ENCODE results near the gene MYL6. TPM values are rescaled to one million over a fixed set of nuclear protein-coding genes. Genes with fewer than 3 reads are reported as not detected.
"Not testable (repeated sequence)": the region's sequence is repeated elsewhere in the genome, so short reads cannot be mapped to it uniquely, and the experiment has no call there.

Gene MYL6
- polyA plus RNA-seq (2013, experiment 1 of 2), result 1,204 TPM
- 1,131 TPM for polyA plus RNA-seq (2013, experiment 2 of 2)

DNA sequence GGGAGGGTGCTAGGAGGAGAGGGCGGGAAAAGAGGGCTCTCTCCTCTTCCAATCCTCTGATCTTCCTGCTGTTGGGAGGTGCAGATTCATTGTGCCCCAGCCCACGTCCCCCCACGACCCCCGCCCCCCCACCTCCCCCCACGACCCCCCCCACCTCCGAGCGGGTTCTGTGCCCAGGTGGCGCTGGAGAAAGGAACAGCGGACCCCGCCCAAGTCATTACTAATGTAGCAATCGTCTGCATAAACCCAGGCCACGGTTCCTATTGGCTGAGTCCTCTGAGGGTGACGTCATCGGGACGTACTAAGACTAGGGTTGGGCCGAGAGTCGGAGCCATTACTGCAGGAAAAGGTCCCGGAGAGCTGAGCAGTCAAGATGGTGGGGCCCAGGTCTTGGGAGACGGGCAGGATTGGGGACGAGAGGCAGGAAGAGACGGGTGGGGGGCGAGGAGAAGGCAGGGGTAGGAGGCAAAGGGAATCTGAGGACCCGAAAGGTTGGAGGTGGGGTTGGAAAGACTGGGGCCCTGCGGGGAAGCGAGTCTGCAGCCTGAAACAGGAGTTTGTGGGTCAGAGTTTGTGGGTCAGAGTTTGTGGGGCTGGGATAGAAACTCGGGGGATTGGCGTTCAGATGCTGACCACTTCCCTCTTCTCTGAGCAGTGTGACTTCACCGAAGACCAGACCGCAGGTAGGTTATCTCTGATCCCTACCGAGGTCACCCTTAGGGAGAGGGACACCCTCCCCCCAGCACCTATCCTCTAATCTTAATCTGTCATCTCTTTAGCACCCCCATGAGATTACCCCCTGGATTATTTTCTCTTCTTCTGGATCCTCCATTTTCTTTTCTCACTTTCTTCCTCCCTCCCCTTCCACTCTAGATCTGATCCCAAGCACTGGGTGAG lies at the start of gene MYL6:
Gene MYL6, plus strand, starts transcription at position 331 of the 897 bp plus-strand sequence. Its CDS starts 43 bp downstream, at position 374.
- Histone ChIP-seq H3K4me3 (ENCODE audit: low read length) (peak within 1 kb of the TSS; percentile 94), H3K36me3 (ENCODE audit: insufficient read depth, low read length) (peaks cover 56% of the 10 kb centered on the region), H3K9ac (ENCODE audit: low read depth, low read length) (peak within 1 kb of the TSS; percentile 97), H3K9me3 (ENCODE audit: insufficient read depth, low read depth, low read length) (no peaks in the 10 kb centered on the region), H3K27me3 (ENCODE audit: insufficient read depth, low read length) (no peaks in the 10 kb centered on the region), H3K4me1 (ENCODE audit: insufficient read depth, low read length) (peaks cover 38% of the 10 kb centered on the region), H3K27ac (ENCODE audit: low read depth, low read length) (peak within 1 kb of the TSS; percentile 94)
- WGBS, result under 1% methylated on average over 25 of the region's 30 CpGs

- no peak overlapping the region for H3K27ac ChIP-seq (ENCODE audit: low read depth, low read length)
- peaks cover 4% of the 10 kb centered on the region; the same call in 1 of the 2 replicates for H3K4me1 ChIP-seq (ENCODE audit: insufficient read depth, low read length)
- no peak overlapping the region for H3K4me3 ChIP-seq (ENCODE audit: low read length)
- WGBS, result 97% methylated on average over 5 of the region's 5 CpGs
- H3K9me3 ChIP-seq (ENCODE audit: insufficient read depth, low read depth, low read length), result no peaks in the 10 kb centered on the region
- H3K36me3 ChIP-seq (ENCODE audit: insufficient read depth, low read length), result peaks cover 83% of the 10 kb centered on the region
- H3K9ac ChIP-seq (ENCODE audit: low read depth, low read length), result no peak overlapping the region
- no peaks in the 10 kb centered on the region for H3K27me3 ChIP-seq (ENCODE audit: insufficient read depth, low read length)
Observed at GRCh38 chr12:56110571-56110970, 47.6 kb upstream of the MYL6 start.

DNA sequence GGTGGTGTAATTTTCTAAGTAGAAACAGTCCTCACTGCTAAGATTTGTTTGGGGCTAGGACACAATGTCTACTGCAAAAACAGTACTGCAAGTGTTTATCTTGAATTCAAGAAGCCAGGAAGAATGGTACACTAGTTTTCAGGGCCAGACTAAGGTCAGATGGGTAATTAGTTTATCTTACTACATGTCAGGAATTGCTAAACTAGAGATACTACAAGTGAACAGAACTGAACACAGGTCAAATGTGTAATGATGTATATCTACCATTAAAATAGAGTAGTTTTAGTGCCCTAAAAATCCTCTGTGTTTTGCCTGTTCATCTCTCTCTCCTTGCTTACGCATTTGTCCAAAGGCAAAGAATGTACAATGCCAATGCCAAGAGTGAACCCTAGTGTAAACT lies 44.1 kb upstream of the MYL6 start:
- Histone ChIP-seq H3K9ac (ENCODE audit: low read depth, low read length) (no peak overlapping the region), H3K27me3 (ENCODE audit: insufficient read depth, low read length) (no peaks in the 10 kb centered on the region), H3K36me3 (ENCODE audit: insufficient read depth, low read length) (peaks cover 62% of the 10 kb centered on the region), H3K27ac (ENCODE audit: low read depth, low read length) (no peak overlapping the region), H3K4me3 (ENCODE audit: low read length) (no peak overlapping the region), H3K4me1 (ENCODE audit: insufficient read depth, low read length) (peaks cover 5% of the 10 kb centered on the region), H3K9me3 (ENCODE audit: insufficient read depth, low read depth, low read length) (no peaks in the 10 kb centered on the region)
- WGBS, result 100% methylated on average over 1 of the region's 1 CpG

DNA sequence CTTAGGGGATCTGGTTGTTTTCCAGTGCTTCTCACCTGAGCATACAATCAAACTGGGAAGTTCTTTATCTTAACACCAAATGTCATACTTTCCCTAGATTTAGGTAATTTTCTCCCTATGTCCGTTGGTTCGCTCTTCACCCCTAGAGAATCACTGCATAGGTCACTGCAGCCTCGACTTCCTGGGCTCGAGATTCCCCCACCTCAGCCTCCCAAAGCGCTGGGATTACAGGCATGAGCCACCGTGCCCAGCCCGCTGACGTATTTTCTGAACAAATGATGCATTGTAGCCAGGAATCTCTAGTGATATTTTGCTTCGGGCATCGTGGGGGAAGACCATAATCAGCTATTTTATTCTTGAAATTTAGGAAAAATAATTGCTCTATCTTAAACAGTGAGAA lies 42.8 kb upstream of the MYL6 start:
- peak overlapping the region; percentile 55 for H3K27ac ChIP-seq (ENCODE audit: low read depth, low read length)
- peak overlapping the region; percentile 98 for H3K9ac ChIP-seq (ENCODE audit: low read depth, low read length)
- WGBS, result 46% methylated on average over 10 of the region's 10 CpGs
- H3K9me3 ChIP-seq (ENCODE audit: insufficient read depth, low read depth, low read length), result no peaks in the 10 kb centered on the region
- peak overlapping the region; percentile 83 for H3K4me3 ChIP-seq (ENCODE audit: low read length)
- no peaks in the 10 kb centered on the region for H3K27me3 ChIP-seq (ENCODE audit: insufficient read depth, low read length)
- peaks cover 54% of the 10 kb centered on the region for H3K36me3 ChIP-seq (ENCODE audit: insufficient read depth, low read length)
- peaks cover 17% of the 10 kb centered on the region for H3K4me1 ChIP-seq (ENCODE audit: insufficient read depth, low read length)

DNA sequence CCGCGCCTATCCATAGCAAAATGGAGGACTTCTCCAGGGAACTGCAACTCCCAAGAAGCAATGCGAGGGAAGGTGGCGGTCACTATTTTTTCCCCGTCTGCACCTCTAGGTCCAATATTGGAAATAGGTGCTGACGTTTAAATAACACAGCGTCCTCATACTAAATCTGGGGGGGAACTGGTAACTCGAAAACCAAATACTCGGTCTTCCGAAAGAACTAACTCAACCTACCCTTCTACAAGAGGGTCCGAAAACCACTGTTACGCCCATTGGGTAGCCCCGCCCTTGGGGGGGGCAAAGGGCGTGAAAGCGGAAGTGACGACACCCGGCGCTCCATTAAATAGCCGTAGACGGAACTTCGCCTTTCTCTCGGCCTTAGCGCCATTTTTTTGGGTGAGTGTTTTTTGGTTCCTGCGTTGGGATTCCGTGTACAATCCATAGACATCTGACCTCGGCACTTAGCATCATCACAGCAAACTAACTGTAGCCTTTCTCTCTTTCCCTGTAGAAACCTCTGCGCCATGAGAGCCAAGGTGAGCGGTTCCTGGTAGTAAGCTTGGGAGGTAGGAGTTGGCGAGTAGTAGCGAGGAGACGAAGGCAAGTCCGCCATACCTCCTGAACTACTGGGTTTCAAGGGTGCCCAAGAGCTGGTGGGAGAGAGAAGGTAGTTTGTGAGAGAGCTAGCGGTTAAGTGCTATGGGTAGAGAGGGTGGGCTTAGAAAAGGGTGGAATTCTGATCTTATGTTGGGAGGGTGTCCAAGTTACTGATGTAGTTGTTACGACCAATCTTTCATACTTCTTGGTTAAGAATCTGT lies 41.7 kb upstream of the MYL6 start, which contains the start of gene RPL41:
Gene RPL41, plus strand, starts transcription at position 367 of the 815 bp plus-strand sequence.
- H3K4me3 ChIP-seq (ENCODE audit: low read length), result peak within 1 kb of the TSS; percentile 83
- under 1% methylated on average over 32 of the region's 34 CpGs for WGBS
- no peaks in the 10 kb centered on the region for H3K9me3 ChIP-seq (ENCODE audit: insufficient read depth, low read depth, low read length)
- H3K9ac ChIP-seq (ENCODE audit: low read depth, low read length), result peak within 1 kb of the TSS; percentile 98
- H3K36me3 ChIP-seq (ENCODE audit: insufficient read depth, low read length), result peaks cover 53% of the 10 kb centered on the region
- peaks cover 17% of the 10 kb centered on the region for H3K4me1 ChIP-seq (ENCODE audit: insufficient read depth, low read length)
- no peaks in the 10 kb centered on the region for H3K27me3 ChIP-seq (ENCODE audit: insufficient read depth, low read length)
- peak within 1 kb of the TSS; percentile 85 for H3K27ac ChIP-seq (ENCODE audit: low read depth, low read length)

GRCh38 chr12:56117082-56117706 lies 41.0 kb upstream of the MYL6 start:
- WGBS, result under 1% methylated on average over 9 of the region's 16 CpGs

DNA sequence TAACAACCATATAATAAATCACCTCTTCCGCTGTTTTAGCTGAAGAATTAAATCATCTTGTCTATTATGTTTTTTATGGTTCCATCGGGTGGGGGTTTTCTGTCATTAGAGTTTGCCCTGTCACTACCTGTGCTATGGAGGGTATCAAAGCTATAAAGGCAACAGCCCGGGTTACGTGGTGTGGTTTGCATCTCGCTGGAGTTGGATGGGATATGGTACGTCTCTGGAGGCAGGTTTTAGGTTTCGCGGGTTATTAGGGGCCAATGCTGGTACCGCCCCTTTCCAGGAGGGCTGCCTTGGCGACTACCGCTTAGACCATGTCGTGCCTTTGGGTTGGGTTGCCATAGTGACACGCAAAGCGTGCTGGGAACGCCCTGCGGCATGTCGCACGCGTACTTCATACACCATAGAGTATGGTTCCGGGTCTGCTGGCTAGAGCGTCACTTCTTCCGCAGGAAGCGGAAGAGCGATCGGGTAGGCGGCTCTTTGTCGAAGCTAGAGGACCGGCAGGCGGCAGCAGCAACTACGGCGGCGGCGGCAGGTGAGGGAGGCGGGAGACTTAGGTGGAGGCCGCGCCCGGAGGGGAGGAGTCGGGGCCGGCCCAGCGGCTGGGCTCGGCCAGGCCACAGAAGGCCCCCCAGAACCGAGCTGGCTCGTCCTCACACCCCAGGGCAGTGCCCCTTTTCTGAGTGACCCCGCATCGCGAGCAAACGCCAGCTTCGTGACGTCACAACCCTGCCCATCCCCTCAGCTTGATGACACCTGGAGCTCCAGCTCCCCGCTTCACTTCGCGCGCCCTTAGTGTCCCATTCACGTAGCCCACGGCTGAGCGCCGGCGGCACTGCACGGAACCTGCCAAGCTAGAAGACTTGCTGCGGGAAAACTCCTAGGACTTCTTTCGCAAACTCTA lies 40.1 kb upstream of the MYL6 start, which contains the start of gene ZC3H10:
Gene ZC3H10, plus strand, starts transcription at position 489 of the 910 bp plus-strand sequence. CDS start 2,297 bp downstream, outside the sequence.
- Histone ChIP-seq H3K27ac (ENCODE audit: low read depth, low read length) (peak within 1 kb of the TSS; percentile 85), H3K9ac (ENCODE audit: low read depth, low read length) (peak within 1 kb of the TSS; percentile 98), H3K27me3 (ENCODE audit: insufficient read depth, low read length) (no peaks in the 10 kb centered on the region), H3K4me3 (ENCODE audit: low read length) (peak within 1 kb of the TSS; percentile 83), H3K36me3 (ENCODE audit: insufficient read depth, low read length) (peaks cover 42% of the 10 kb centered on the region), H3K9me3 (ENCODE audit: insufficient read depth, low read depth, low read length) (no peaks in the 10 kb centered on the region), H3K4me1 (ENCODE audit: insufficient read depth, low read length) (peaks cover 17% of the 10 kb centered on the region)
- under 1% methylated on average over 60 of the region's 61 CpGs for WGBS

More at GRCh38 chr12:56117082-56117706, 41.0 kb upstream of the MYL6 start:
- not testable (repeated sequence) for H3K9me3 ChIP-seq (ENCODE audit: insufficient read depth, low read depth, low read length); H3K27me3 ChIP-seq (ENCODE audit: insufficient read depth, low read length)
- peak overlapping the region; percentile 98 for H3K9ac ChIP-seq (ENCODE audit: low read depth, low read length)
- peak overlapping the region; percentile 83 for H3K4me3 ChIP-seq (ENCODE audit: low read length)
- H3K27ac ChIP-seq (ENCODE audit: low read depth, low read length), result peak overlapping the region; percentile 85
- peaks cover 50% of the 10 kb centered on the region for H3K36me3 ChIP-seq (ENCODE audit: insufficient read depth, low read length)
- H3K4me1 ChIP-seq (ENCODE audit: insufficient read depth, low read length), result peaks cover 17% of the 10 kb centered on the region

DNA sequence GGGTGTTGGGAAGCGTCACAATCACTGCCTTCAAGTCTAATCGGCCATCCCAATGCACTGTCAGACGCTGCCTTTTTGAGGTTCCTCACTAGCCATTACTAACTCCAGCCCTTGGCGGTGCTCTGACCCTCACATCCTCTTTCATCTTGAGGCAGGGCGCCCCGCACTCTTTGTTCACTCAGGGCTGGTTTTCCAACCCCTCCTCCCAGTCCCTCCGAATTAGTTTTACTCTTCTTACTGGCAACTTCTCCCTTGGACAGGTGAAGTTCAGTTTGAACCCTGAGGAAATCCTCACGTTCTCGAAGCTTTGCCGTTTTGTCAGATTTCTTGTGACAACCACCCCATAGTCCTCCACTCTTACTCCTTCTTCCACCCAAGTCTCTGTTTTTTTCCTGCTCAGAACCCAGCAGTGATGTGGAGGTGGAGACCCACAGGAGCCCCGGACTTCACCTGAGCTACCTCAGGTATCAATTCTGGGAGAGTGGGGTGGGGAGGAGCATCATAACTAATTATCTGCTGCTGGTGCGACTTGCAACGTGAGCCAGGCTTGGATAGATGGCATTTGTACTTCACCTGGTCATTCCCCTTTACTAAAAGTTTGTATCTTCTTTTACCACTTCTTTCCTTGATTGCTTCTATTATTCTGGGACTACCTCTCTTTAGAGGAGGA lies 39.3 kb upstream of the MYL6 start:
- H3K4me3 ChIP-seq (ENCODE audit: low read length), result peak overlapping the region; percentile 83
- WGBS, result 23% methylated on average over 13 of the region's 13 CpGs
- peak overlapping the region; percentile 64 for H3K9ac ChIP-seq (ENCODE audit: low read depth, low read length)
- H3K27ac ChIP-seq (ENCODE audit: low read depth, low read length), result peak overlapping the region; percentile 71
- H3K4me1 ChIP-seq (ENCODE audit: insufficient read depth, low read length), result peaks cover 17% of the 10 kb centered on the region
- H3K27me3 ChIP-seq (ENCODE audit: insufficient read depth, low read length), result no peaks in the 10 kb centered on the region
- H3K36me3 ChIP-seq (ENCODE audit: insufficient read depth, low read length), result peaks cover 34% of the 10 kb centered on the region
- no peaks in the 10 kb centered on the region for H3K9me3 ChIP-seq (ENCODE audit: insufficient read depth, low read depth, low read length)

- Histone ChIP-seq H3K36me3 (ENCODE audit: insufficient read depth, low read length) (peaks cover 28% of the 10 kb centered on the region), H3K27me3 (ENCODE audit: insufficient read depth, low read length) (no peaks in the 10 kb centered on the region), H3K27ac (ENCODE audit: low read depth, low read length) (peak overlapping the region; percentile 71; the same call in 1 of the 2 replicates), H3K4me3 (ENCODE audit: low read length) (peak overlapping the region; percentile 83), H3K4me1 (ENCODE audit: insufficient read depth, low read length) (peaks cover 17% of the 10 kb centered on the region), H3K9me3 (ENCODE audit: insufficient read depth, low read depth, low read length) (no peaks in the 10 kb centered on the region), H3K9ac (ENCODE audit: low read depth, low read length) (0 out of 2 replicates have a peak overlapping the region, but pooled peaks have one; percentile 64)
- under 1% methylated on average over 2 of the region's 2 CpGs for WGBS
Observed at GRCh38 chr12:56119361-56119796, 38.8 kb upstream of the MYL6 start.
